Mucosa of descending colon (tissue), 3 donors: ENCODE results near the gene CST9L. TPM values are rescaled to one million over a fixed set of nuclear protein-coding genes. Genes with fewer than 3 reads are reported as not detected.

ENCODE experiments used
- ATAC-seq: fragments of 200-7000 bp; cut with Tn5 transposase; one replicate; pipeline ENCODE4 v1.9.1; 2020; ENCODE audit warnings: mild to moderate bottlenecking, moderate library complexity
- DNase-seq, 3 donors: peaks; one replicate each; pipeline ENCODE4 v3.0.0-alpha.2; 2020
- H3K36me3 ChIP-seq: fragments of 200-600 bp; one replicate; pipeline ENCODE4 v1.8.0; 2021; ENCODE audit warnings: low read depth, mild to moderate bottlenecking
- H3K4me1 ChIP-seq: fragments of 200-600 bp; one replicate; pipeline ENCODE4 v1.8.0; 2021; ENCODE audit warnings: low read depth, mild to moderate bottlenecking
- H3K4me3 ChIP-seq: fragments of 200-600 bp; one replicate; pipeline ENCODE4 v1.8.0; 2021; ENCODE audit warnings: mild to moderate bottlenecking
- H3K9me3 ChIP-seq: fragments of 200-600 bp; one replicate; pipeline ENCODE4 v1.8.0; 2021; ENCODE audit warnings: mild to moderate bottlenecking
- intact Hi-C, 2 donors: fragments of 100-400 bp; cut with DNase I in 1 of 2; cut with micrococcal nuclease in 1 of 2; formaldehyde crosslinking; loops; one replicate each; pipeline versions ENCODE4 v1.11.0 to v1.11.1; 2022; cut with DNase I, micrococcal nuclease
- total RNA-seq, 3 donors: library from RNA; stranded (reverse); fragmentation: NEBNext Ultra II Directional in 2 of 3; extraction: Animal tissue kit (Norgen Biotek cat#: 25700) in 2 of 3; gene quantifications; one replicate each; pipeline versions ENCODE4 v1.2.1 to v1.2.4, GENCODE V29; 2021 to 2023
- TF ChIP-seq, protein P1 (sequence below): fragments of 200-600 bp; IDR thresholded peaks from one replicate; pipeline ENCODE4 v1.8.0; 2022; ENCODE audit warnings: antibody characterized with exemption, mild to moderate bottlenecking
- donor health status: DM: no; HTN: no; CAD: no; lungs with moderate emphysema.
- donor health status: DM: no; HTN: no; CAD: no.
- donor health status: DM: no; HTN: yes; CAD: no.

Gene CST9L
- total RNA-seq, 3 donors from 2014 or later = not detected

DNA sequence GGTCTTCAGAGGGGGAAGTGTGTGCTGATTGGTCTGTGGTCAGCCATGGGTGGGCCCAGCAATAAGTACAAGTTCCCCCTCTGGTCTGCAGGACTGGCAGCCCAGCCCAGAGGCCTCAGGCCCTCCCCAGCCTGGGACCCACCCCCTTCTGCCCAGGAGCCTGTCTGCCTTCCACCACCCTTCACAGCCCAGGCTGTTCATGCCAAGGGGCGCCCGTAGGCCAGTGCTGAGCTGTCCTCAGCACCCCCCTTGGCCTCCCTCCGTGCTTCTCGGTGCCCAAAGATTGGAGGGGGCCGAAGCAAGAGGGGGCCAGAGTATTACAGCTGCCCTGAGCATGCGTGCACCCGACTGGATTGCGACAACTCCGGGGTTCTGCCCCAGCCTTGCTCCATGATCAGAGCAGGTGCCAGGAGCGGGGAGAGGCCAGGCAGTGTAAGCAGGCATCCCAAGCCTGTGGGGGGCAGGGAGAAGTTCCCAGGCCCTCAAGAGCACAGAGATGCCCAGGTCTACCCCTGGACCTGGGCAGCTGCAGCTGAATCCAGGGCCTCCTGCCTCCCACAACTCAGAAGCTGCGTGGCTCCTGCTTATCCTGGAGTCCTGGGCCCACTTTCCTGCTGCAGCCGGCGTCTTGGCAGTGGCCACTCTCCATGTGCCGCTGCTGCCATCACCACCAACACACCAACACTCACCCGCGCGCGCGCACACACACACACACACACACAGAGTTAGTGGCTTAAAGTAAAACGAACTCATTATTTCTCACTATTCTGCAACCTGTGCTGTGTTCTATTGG lies 33.3 kb downstream of the CST9L start:
- TF ChIP-seq, protein P1, sequence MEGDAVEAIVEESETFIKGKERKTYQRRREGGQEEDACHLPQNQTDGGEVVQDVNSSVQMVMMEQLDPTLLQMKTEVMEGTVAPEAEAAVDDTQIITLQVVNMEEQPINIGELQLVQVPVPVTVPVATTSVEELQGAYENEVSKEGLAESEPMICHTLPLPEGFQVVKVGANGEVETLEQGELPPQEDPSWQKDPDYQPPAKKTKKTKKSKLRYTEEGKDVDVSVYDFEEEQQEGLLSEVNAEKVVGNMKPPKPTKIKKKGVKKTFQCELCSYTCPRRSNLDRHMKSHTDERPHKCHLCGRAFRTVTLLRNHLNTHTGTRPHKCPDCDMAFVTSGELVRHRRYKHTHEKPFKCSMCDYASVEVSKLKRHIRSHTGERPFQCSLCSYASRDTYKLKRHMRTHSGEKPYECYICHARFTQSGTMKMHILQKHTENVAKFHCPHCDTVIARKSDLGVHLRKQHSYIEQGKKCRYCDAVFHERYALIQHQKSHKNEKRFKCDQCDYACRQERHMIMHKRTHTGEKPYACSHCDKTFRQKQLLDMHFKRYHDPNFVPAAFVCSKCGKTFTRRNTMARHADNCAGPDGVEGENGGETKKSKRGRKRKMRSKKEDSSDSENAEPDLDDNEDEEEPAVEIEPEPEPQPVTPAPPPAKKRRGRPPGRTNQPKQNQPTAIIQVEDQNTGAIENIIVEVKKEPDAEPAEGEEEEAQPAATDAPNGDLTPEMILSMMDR = no peak
- intact Hi-C loops = no loop called here
- H3K9me3 ChIP-seq = no peaks in the 10 kb centered on the region

DNA sequence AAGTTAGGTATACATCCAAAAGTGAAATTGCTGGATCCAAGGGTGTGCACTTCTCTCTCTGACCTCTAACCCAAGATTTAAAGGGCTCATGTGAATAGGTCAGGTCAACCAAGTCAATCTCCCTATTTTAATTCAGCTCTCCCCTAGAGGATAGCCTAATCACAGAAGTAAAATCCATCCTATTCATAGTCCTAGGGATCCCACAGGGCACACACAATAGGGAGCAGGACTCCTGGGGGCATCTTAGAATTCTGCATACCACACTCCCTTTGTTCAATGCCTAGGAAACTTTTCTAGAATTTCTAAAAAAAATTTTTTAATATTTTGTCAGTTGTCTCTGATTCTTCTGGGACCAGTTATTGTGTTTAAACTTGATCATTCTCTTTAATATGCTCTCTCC lies 35.1 kb downstream of the CST9L start:
- TF ChIP-seq, protein P1 = no peak
- no peak overlapping the region for H3K4me3 ChIP-seq
- H3K4me1 ChIP-seq = no peaks in the 10 kb centered on the region
- intact Hi-C loops = no loop called here
- no peak for ATAC-seq
- peaks cover 6% of the 10 kb centered on the region for H3K9me3 ChIP-seq
- DNase-seq = no peak
- no peaks in the 10 kb centered on the region for H3K36me3 ChIP-seq

More for the DNA sequence above, 33.3 kb downstream of the CST9L start:
- no peak for DNase-seq
- no peak for ATAC-seq
- no peaks in the 10 kb centered on the region for H3K4me1 ChIP-seq
- H3K36me3 ChIP-seq = no peaks in the 10 kb centered on the region
- no peak overlapping the region for H3K4me3 ChIP-seq

DNA sequence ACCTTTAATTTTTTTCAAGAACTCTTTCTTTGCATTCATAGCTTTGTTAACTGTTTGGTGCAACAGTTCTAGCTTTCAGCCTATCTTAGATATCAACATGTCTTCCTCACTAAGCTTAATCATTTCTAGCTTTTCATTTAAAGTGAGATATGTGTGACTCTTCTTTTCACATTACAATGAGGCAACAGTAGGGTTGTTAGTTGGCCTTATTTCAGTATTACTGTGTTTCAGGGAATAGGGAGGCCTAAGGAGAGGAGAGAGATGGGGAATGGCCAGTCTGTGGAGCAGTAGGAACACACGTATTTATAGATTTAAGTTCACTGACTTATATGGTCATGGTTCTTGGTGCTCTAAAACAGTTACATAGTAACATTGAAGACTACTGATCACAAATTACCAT lies 35.8 kb downstream of the CST9L start:
- DNase-seq (no peak), ATAC-seq (no peak)
- Histone ChIP-seq H3K4me3 (no peak overlapping the region), H3K36me3 (no peaks in the 10 kb centered on the region), H3K4me1 (no peaks in the 10 kb centered on the region), H3K9me3 (peaks cover 6% of the 10 kb centered on the region)
- TF ChIP-seq, protein P1 = no peak
- intact Hi-C loops = no loop called here

DNA sequence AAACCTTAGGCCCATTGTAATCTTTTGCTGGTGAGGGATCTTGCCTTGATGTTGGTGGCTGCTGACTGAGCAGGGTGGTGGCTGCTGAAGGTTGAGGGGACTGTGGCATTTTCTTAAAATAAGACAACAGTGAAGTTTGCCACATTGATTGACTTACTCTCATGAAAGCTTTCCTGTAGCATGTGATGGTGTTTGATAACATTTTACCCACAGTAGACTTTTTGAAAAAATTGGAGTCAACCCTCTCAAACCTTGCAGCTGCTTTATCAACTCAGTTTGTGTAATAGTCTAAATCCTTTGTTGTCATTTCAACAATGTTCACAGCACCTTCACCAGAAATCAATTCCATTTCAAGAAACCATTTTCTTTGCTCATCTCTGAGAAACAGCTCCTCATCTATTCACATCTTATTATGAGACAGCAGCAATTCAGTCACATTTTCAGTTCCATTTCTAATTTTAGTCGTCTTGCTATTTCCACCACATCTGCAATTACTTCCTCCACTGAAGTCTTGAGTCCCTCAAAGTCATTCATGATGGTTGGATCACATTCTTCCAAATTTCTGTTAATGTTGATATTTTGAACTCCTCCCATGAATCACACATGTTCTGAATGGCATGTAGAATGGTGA lies 37.2 kb downstream of the CST9L start:
- no peak for DNase-seq
- intact Hi-C loops = no loop called here
- Histone ChIP-seq H3K4me3 (no peak overlapping the region), H3K36me3 (no peaks in the 10 kb centered on the region), H3K9me3 (peaks cover 6% of the 10 kb centered on the region), H3K4me1 (no peaks in the 10 kb centered on the region)
- ATAC-seq = no peak
- TF ChIP-seq, protein P1 = no peak

DNA sequence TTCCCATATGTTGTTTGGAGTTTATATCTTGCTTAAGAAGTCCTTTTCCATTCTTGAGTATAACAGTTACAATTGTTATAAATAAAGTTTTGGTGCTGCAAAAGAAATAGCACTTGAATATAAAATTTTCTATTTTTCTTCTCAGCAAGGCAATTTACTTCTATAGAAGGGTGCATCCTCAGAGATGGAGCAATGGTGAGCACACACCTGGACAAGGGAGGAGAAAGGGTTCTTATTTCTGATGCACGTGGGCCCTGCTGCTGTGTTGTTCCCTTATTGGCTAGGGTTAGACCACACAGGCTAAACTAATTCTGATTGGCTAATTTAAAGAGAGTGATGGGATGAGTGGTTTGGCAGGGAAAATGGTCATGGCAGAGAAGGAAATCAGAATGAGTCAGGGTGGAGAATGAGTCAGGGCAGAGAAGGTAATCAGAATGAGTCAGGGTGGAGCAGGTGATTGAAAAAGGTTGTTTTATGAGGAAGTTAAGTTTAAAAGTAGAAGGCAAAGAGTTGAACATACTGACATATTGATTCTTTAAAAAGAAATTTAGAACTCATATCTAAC lies 39.3 kb downstream of the CST9L start:
- H3K4me1 ChIP-seq = no peaks in the 10 kb centered on the region
- no peak for DNase-seq
- no peak overlapping the region for H3K4me3 ChIP-seq
- ATAC-seq = no peak
- TF ChIP-seq, protein P1 = no peak
- H3K9me3 ChIP-seq = peaks cover 6% of the 10 kb centered on the region
- no peaks in the 10 kb centered on the region for H3K36me3 ChIP-seq
- intact Hi-C loops = no loop called here
